GM21423 (cell line): ENCODE measurements around the gene CARD19.

Source experiments
- ATAC-seq: cut with Tn5 transposase; IDR thresholded peaks from one replicate; pipeline ENCODE4 v1.9.1; 2021; ENCODE audit warnings: mild to moderate bottlenecking, moderate library complexity; ENCODE audit not compliant: unreplicated experiment

Gene CARD19

DNA sequence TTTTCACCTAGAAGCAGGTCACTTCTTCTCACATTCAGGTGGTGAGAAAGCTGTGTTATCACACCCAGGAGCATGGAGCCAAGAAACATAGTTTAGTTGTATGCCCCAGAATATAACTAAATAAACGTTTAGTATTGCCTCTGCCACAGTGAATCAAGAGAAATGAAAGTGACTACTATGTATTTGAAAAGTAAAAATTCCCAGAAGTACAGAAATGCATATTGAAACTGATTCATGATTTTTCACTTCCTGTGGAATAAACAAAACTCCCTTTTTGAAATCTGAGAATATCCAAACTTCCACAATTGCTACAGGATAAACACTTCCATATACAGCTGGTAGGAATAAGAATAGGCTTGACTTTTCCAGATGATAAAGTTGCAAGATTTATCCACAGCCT is 53.3 kb downstream of the CARD19 start:
- no peak for ATAC-seq

DNA sequence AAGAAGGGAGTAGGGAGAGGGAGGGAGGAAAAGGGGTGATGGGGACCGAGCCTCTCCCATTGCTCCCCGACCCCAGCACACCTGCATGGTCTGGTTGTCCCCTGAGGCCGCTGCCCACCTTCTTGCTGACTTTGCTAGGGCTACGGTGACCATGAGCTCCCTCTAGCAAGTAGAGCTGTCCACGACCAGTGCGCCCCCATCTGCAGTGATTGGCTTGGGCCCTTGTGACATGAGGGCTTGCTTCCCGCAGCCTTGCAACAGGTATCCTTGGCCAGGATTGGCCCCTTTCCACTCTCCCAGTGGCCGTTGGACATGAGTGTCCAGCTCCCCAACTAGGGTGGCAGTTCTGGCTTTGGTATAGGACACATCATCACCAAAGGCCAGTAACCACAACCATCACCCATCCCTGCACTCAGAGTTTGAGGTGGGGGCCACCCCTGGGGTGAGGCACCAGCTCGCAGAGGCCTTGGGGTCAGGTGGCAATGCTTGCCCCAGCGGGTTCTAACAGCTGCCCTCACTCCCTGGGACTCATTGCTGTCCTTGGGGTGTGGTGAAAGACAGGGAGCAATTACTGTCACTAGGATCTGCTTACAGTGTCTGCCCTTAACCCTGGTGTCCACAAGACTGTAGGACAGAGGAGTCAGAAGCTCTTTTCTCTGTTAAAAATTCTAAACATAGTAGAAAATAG is 55.2 kb downstream of the CARD19 start:
- no peak for ATAC-seq

- no peak for ATAC-seq
Measured at GRCh38 chr9:93154293-93154903, 58.4 kb downstream of the CARD19 start.

DNA sequence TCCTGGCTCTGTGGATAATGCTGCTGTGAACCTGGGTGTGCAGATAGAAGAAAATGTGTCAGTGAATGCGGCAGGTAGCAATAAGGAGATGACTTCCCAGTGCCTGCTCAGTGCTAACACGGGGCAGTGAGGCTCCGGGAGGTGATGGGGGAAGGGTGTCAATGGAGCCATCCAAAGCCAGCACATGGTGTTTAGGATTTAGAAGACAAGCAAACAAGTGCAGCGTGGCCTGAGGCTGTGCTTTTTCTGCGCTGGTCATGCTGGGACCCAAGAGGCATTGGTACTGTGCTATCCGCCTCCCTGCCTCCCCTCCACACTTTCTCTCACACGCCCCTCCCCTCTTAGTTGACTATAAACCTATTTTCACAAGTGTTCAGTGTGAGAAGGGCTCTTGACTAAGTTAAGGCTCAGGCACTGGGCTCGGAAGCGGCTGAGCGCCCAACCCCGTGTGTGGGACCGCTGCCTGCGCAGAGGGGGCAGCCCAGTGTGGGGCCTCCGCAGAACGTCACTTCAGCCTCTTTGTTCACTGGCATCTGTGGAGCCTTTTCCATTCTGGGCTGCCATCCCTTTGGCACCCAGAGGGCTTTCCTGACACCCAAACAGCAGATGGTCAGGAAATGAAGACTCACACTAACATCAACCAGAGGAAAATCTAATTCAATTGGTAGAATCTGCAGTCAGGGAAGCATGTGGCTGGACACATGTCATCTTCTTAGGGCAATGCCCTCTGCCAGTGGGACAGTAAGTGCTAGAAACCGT is 59.9 kb downstream of the CARD19 start:
- ATAC-seq, result no peak

- ATAC-seq, result no peak
Measured at GRCh38 chr9:93156475-93157008, 60.5 kb downstream of the CARD19 start.

DNA sequence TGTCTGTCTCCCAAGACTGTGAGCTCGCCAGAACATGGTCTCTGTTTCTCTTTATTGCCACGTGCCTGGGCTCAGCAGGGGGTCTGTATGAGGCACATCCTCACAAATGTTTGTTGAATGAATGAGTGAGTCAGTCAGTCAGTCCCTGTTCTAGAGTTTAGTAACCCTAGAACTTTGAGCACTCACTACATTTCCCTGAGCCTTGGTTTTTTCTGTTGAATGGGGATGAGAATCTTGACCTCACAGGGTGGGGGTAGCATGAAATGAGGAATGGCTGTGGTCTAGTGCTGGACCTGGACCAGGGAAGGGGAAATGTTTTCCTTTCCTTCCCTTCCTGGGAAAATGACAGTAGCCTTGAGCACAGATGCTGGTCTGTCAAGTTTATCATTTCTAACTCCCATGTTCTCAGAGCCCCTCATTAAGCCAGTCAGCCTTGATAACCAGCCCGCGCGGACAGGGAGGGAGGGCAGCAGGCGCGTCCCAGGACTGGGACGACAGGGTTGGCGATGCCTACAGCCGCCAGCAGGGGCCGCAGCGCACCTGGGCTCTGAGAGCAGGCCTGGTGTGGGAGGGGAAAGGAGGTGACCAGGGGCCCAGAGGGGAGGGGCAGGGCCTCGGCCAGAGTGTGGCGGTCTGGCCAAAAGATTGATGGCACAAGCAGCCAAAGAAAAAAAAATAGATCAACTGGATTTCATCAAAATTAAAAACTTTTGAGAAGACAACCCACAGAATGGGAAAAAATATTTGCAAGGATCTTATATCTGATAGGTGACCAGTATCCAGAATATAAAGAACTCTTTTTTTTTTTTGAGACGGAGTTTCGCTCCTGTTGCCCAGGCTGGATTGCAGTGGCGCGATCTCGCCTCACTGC is 63.8 kb downstream of the CARD19 start:
- peak; percentile 83 for ATAC-seq

GRCh38 chr9:93161786-93162562 is 66.0 kb downstream of the CARD19 start:
- no peak for ATAC-seq
